Prostate gland (tissue), 2 donors: ENCODE results near the gene GPR137C.

Experiments used
- POLR2A ChIP-seq: fragments of 450-650 bp; IDR thresholded peaks from one replicate; pipeline ENCODE4 v1.6.1; 2016; ENCODE audit warnings: antibody characterized with exemption, mild to moderate bottlenecking
- TF ChIP-seq, protein P1 (sequence below), 4 experiments: fragments of 200-600 bp in 2 of 4; fragments of 450-650 bp in 2 of 4; sonication (generic) in 2 of 4; IDR thresholded peaks; 1 replicate in 3 of 4; 2 replicates in 1 of 4; pipeline ENCODE4 v1.5.1; 2016 to 2019; ENCODE audit warnings: antibody characterized with exemption in 4 of 4, mild to moderate bottlenecking in 2 of 4, moderate library complexity in 2 of 4

DNA sequence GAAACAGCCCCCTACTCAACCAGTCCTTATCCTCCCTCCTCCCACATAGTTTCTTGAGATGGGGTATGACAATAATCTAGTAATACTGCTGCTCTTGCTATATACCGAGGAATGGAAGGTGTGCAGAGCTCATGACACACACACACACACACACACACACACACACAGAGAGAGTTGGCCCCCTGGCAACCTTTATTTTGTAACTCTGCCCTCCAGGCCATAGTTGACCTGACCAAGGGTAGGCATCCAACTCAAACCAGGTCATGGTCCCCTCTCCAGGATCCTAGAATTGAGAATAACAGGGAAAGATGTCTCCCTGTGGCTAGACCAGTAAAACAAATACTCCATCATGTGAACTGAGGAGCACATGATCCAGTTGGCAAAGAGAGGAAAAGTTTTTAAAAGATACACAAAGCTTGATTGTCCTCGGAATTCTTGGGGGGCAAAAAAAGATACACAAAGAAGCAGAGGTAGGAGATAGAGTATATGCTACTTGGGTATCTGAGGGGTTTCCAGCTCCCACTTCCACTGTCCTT lies 131.4 kb downstream of the GPR137C start:
- TF ChIP-seq POLR2A = no peak
- TF ChIP-seq, protein P1, sequence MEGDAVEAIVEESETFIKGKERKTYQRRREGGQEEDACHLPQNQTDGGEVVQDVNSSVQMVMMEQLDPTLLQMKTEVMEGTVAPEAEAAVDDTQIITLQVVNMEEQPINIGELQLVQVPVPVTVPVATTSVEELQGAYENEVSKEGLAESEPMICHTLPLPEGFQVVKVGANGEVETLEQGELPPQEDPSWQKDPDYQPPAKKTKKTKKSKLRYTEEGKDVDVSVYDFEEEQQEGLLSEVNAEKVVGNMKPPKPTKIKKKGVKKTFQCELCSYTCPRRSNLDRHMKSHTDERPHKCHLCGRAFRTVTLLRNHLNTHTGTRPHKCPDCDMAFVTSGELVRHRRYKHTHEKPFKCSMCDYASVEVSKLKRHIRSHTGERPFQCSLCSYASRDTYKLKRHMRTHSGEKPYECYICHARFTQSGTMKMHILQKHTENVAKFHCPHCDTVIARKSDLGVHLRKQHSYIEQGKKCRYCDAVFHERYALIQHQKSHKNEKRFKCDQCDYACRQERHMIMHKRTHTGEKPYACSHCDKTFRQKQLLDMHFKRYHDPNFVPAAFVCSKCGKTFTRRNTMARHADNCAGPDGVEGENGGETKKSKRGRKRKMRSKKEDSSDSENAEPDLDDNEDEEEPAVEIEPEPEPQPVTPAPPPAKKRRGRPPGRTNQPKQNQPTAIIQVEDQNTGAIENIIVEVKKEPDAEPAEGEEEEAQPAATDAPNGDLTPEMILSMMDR (IDR thresholded peaks at IDR 0.05) = no peak
